ENCODE measurements around the gene ARHGAP44.

Gene ARHGAP44

DNA sequence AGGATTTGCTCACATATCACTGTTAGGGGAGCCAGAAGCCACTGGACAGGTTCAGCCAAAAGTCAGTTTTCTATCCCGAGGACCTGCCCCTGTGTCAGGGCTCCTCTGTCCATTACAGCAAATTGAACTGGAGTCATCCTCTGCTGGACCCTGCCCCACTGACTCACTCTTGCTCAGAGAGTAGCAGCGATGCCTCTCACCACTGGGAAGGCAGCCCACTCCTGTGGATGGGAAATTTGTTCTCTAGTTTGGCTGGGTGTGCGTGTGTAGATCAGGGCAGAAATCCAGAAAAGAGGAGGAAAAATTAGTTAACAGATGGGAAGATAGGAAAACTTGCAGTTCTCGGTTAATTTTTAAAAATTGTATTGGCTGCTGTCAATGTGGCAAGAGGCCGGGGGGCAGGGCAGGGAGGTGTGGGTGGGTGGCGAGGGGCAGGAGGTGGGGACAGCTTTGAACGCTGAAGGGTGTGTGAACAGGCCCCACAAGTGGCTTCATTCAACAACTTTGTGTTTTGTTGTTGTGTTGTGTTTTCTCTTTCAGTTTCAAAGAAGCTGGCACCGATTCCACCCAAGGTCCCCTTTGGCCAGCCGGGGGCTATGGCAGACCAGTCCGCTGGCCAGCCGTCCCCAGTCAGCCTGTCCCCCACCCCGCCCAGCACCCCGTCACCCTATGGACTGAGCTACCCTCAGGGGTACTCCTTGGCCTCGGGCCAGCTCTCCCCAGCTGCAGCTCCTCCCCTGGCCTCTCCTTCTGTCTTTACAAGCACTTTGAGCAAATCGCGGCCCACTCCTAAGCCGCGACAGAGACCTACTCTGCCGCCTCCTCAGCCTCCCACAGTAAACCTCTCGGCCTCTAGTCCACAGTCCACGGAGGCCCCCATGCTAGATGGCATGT is 194.9 kb downstream of the ARHGAP44 start:
- Histone ChIP-seq H3K27me3 (ENCODE audit: low read depth, low read length) (no peaks in the 10 kb centered on the region), H3K9me3 (ENCODE audit: control insufficient read depth in 1 of 2, low read length in 2 of 2) (no peaks in the 10 kb centered on the region), H3K4me1 (ENCODE audit: control insufficient read depth in 1 of 2, insufficient read depth in 2 of 2, low read length in 2 of 2) (peaks cover 3 to 18% of the 10 kb centered on the region in 2 donors), H3K36me3 (ENCODE audit: control insufficient read depth in 1 of 2, insufficient read depth in 2 of 2, low read length in 2 of 2) (no peaks in the 10 kb centered on the region), H3K4me3 (ENCODE audit: low read depth in 1 of 2, low read length in 2 of 2) (peak overlapping the region; percentile 7), H3K27ac (ENCODE audit: low read length) (peak overlapping the region; percentile 39)

DNA sequence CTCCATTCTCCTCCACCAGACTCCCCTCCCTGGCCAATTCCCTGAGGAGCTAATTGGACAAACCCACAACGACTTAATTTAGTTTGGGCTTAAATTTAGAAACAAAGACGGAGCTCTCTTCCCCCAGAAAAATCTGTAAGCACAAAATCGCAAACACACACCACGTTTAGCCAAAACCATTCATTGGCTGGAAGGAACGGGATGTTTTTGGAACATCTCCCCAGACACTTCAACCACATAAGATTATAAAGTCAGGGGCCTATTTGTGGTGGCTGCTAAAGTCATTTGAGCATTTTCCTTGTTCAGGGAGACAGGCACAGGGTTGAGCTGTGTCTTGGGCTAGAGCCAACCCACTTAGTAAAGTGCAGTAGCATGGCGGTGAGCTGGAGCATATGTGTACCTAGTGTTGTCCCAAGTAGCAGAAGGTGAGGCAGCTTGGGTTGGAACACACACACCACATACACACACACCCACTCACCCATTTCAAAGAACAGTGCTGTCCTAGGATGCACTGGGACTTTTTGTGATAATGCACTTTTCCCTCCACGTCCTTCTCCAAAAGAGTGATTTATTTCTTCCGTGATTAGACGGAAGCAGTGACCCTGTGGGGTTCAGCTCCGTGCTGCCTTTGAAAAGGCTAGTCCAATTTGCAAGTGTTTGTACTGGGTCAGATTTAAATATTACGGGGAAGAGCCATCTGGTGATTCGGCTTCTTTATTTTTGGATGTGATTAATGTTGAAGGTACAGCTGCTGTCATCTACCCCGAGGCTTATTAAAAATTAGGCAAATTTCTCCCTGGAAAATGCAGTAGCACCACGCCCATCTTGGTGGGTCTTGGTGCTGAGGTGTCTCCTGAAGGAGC is 196.4 kb downstream of the ARHGAP44 start:
- no peak overlapping the region for H3K27ac ChIP-seq (ENCODE audit: low read length)
- no peak overlapping the region for H3K4me3 ChIP-seq (ENCODE audit: low read depth in 1 of 2, low read length in 2 of 2)
- peaks cover 0 to 8% of the 10 kb centered on the region in 2 donors for H3K36me3 ChIP-seq (ENCODE audit: control insufficient read depth in 1 of 2, insufficient read depth in 2 of 2, low read length in 2 of 2)
- H3K9me3 ChIP-seq (ENCODE audit: control insufficient read depth in 1 of 2, low read length in 2 of 2), result no peaks in the 10 kb centered on the region
- no peaks in the 10 kb centered on the region for H3K27me3 ChIP-seq (ENCODE audit: low read depth, low read length)
- H3K4me1 ChIP-seq (ENCODE audit: control insufficient read depth in 1 of 2, insufficient read depth in 2 of 2, low read length in 2 of 2), result peaks cover 3 to 18% of the 10 kb centered on the region in 2 donors

DNA sequence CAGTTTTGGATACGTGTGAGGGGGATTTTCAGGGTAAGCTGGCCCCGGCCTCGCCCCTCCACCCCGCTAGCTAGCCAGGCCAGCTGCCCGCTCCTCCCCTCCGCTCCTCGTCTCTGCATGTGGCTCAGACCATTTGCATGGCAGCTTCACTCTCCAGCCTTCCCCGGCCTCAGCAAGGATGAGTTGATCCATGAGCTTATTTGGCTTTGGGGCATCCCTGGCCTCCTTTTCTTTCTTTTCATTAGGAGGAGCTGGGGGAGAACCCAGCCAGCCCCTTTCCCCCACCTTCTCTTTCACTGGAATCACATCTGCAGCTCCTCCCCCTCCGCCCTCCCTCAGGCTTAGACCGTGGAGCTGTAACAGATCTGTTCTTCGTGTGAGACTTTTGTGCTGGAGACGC is 197.8 kb downstream of the ARHGAP44 start:
- Histone ChIP-seq H3K4me1 (ENCODE audit: control insufficient read depth in 1 of 2, insufficient read depth in 2 of 2, low read length in 2 of 2) (peaks cover 3 to 18% of the 10 kb centered on the region in 2 donors), H3K4me3 (ENCODE audit: low read depth in 1 of 2, low read length in 2 of 2) (no peak overlapping the region), H3K27me3 (ENCODE audit: low read depth, low read length) (no peaks in the 10 kb centered on the region), H3K36me3 (ENCODE audit: control insufficient read depth in 1 of 2, insufficient read depth in 2 of 2, low read length in 2 of 2) (peaks cover 9 to 20% of the 10 kb centered on the region in 2 donors), H3K9me3 (ENCODE audit: control insufficient read depth in 1 of 2, low read length in 2 of 2) (no peaks in the 10 kb centered on the region), H3K27ac (ENCODE audit: low read length) (no peak overlapping the region)

DNA sequence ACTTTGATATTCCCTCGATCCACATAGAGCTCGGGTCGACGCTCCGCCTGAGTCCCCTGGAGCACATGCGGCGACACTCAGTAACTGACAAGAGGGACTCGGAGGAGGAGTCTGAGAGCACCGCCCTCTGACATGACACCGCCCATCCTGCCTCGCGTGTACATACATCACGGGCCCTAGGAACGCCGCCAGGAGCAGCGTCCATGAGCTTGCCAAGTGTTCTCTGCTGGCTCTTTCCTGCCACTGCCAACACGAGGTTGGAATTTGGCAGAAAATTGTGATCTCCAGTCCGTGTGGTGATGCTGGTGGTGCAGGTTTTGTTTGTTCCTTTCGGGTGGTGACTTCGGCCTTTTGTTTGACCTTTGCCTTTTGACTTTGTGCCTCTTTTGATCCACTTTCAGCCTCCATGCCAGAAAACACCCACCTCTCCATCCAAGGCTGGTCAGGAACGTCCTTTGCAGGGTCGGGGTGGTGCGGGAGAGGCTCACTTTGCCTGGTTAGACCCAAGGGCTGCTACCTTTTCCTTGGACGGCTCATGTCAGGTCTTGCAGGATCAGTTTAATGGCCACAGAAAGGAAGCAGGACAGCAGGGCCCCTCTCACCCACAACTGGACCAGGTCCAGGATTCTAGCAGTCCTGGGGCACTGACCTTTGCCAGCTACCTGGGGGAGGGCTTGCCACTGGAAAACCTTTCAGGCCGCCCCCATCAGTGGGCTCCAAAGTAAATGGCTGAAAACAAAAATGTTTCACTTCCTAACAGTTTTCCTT is 200.9 kb downstream of the ARHGAP44 start:
- H3K27ac ChIP-seq (ENCODE audit: low read length), result no peak overlapping the region
- no peaks in the 10 kb centered on the region for H3K27me3 ChIP-seq (ENCODE audit: low read depth, low read length)
- peaks cover 40 to 51% of the 10 kb centered on the region in 2 donors for H3K36me3 ChIP-seq (ENCODE audit: control insufficient read depth in 1 of 2, insufficient read depth in 2 of 2, low read length in 2 of 2)
- H3K9me3 ChIP-seq (ENCODE audit: control insufficient read depth in 1 of 2, low read length in 2 of 2), result no peaks in the 10 kb centered on the region
- H3K4me1 ChIP-seq (ENCODE audit: control insufficient read depth in 1 of 2, insufficient read depth in 2 of 2, low read length in 2 of 2), result peaks cover 0 to 9% of the 10 kb centered on the region in 2 donors
- no peak overlapping the region for H3K4me3 ChIP-seq (ENCODE audit: low read depth in 1 of 2, low read length in 2 of 2)

DNA sequence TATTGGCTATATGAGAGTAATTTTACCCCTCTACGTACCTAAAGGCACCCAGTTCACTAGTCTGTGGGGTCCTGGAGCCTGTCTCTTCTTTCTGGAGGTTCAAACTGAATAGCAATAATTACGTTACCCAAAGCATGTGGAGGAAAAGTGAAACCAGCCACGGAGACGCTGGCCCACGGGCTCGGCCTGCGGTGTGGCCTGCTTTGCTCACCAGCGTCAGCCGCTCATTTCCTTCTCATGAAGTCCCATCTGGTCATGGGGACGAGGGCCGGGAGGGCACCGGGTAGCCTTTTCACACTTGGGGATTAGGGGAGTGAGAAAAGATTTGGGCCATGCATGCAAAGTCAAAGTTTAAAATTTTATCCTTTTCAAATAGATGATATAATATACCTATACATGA is 201.6 kb downstream of the ARHGAP44 start:
- Histone ChIP-seq H3K36me3 (ENCODE audit: control insufficient read depth in 1 of 2, insufficient read depth in 2 of 2, low read length in 2 of 2) (peaks cover 47 to 58% of the 10 kb centered on the region in 2 donors), H3K4me1 (ENCODE audit: control insufficient read depth in 1 of 2, insufficient read depth in 2 of 2, low read length in 2 of 2) (peaks cover 0 to 3% of the 10 kb centered on the region in 2 donors), H3K9me3 (ENCODE audit: control insufficient read depth in 1 of 2, low read length in 2 of 2) (no peaks in the 10 kb centered on the region), H3K27ac (ENCODE audit: low read length) (no peak overlapping the region), H3K27me3 (ENCODE audit: low read depth, low read length) (no peaks in the 10 kb centered on the region), H3K4me3 (ENCODE audit: low read depth in 1 of 2, low read length in 2 of 2) (no peak overlapping the region)

DNA sequence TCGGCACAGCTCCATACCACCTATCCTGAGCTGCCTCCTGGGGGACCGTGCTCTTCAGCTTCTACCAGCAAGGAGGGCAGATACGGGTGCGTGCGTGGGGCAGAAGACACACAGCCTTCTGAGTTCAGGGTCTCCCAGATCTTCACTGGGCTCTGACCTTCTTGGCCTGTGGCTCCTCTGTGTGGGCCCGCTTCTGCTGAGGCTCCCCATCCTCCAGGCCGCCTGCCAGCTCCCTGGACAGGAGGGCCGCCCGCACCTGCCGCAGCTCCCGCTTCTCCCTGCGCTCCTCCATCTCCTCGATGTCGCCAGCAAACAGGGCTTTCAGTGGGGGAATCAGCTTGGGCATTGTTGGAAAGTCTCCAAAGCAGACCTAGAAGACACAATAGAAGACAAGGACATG is 203.4 kb downstream of the ARHGAP44 start:
- no peak overlapping the region for H3K4me3 ChIP-seq (ENCODE audit: low read depth in 1 of 2, low read length in 2 of 2)
- no peaks in the 10 kb centered on the region for H3K4me1 ChIP-seq (ENCODE audit: control insufficient read depth in 1 of 2, insufficient read depth in 2 of 2, low read length in 2 of 2)
- H3K36me3 ChIP-seq (ENCODE audit: control insufficient read depth in 1 of 2, insufficient read depth in 2 of 2, low read length in 2 of 2), result peaks cover 60 to 76% of the 10 kb centered on the region in 2 donors
- no peaks in the 10 kb centered on the region for H3K27me3 ChIP-seq (ENCODE audit: low read depth, low read length)
- H3K27ac ChIP-seq (ENCODE audit: low read length), result no peak overlapping the region
- H3K9me3 ChIP-seq (ENCODE audit: control insufficient read depth in 1 of 2, low read length in 2 of 2), result no peaks in the 10 kb centered on the region

DNA sequence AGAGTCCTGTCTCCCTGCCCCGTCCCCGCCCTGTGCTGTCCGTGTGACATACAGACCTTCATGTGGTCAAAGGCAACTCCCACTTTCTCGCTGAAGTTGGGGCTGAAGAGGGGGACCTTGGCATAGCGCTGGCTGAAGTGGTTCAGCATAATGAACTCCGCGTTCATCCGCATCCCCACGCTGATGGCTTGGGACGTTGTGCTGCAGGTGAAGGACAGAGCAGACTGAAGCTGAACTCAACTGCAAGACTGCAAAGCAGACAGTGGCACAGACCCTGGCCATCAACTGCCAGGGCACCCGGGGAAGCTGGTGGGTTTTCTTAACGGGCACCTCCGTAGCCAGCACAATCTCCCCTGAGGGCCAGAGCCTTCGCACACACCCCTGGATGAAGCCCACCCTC is 204.3 kb downstream of the ARHGAP44 start:
- Histone ChIP-seq H3K4me3 (ENCODE audit: low read depth in 1 of 2, low read length in 2 of 2) (no peak overlapping the region), H3K36me3 (ENCODE audit: control insufficient read depth in 1 of 2, insufficient read depth in 2 of 2, low read length in 2 of 2) (peaks cover 70 to 85% of the 10 kb centered on the region in 2 donors), H3K9me3 (ENCODE audit: control insufficient read depth in 1 of 2, low read length in 2 of 2) (no peaks in the 10 kb centered on the region), H3K27me3 (ENCODE audit: low read depth, low read length) (no peaks in the 10 kb centered on the region), H3K27ac (ENCODE audit: low read length) (no peak overlapping the region), H3K4me1 (ENCODE audit: control insufficient read depth in 1 of 2, insufficient read depth in 2 of 2, low read length in 2 of 2) (no peaks in the 10 kb centered on the region)

DNA sequence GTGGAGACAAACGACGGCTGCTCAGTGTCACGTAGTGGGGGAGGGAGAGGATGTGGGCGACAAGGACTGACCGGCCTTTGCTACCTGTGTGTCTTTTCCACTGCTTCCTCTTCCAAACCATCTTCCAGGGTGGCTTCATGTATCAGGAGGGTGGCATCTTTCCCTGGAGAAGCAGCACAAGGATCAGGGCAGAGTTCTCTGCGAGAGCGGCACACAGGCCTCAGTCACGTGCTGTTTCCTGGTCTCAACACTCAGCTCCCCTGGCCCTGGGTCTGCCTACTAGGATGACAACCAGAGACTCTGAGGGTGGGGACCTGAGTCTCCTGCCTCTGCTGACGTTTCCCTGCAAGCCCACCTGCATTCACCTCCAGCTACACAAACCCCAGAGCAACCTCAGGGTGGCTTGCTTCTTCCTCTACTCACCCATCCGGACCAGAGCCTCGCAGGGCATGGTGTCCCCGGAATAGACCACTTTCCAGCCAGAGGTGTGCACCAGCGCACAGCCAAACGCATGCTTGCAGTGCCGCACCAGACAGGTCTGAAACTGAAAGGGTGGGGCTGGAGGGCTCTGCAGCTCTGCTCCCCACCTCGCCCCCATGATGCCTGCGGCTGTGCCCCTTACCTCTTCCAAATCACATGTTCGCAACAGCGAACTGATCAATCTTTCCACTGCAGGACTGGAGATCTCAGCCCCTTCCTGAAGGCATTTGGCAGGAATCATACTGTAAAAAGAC is 205.2 kb downstream of the ARHGAP44 start:
- Histone ChIP-seq H3K27me3 (ENCODE audit: low read depth, low read length) (no peaks in the 10 kb centered on the region), H3K36me3 (ENCODE audit: control insufficient read depth in 1 of 2, insufficient read depth in 2 of 2, low read length in 2 of 2) (peaks cover 78 to 94% of the 10 kb centered on the region in 2 donors), H3K4me1 (ENCODE audit: control insufficient read depth in 1 of 2, insufficient read depth in 2 of 2, low read length in 2 of 2) (no peaks in the 10 kb centered on the region), H3K27ac (ENCODE audit: low read length) (no peak overlapping the region), H3K9me3 (ENCODE audit: control insufficient read depth in 1 of 2, low read length in 2 of 2) (no peaks in the 10 kb centered on the region), H3K4me3 (ENCODE audit: low read depth in 1 of 2, low read length in 2 of 2) (no peak overlapping the region)

DNA sequence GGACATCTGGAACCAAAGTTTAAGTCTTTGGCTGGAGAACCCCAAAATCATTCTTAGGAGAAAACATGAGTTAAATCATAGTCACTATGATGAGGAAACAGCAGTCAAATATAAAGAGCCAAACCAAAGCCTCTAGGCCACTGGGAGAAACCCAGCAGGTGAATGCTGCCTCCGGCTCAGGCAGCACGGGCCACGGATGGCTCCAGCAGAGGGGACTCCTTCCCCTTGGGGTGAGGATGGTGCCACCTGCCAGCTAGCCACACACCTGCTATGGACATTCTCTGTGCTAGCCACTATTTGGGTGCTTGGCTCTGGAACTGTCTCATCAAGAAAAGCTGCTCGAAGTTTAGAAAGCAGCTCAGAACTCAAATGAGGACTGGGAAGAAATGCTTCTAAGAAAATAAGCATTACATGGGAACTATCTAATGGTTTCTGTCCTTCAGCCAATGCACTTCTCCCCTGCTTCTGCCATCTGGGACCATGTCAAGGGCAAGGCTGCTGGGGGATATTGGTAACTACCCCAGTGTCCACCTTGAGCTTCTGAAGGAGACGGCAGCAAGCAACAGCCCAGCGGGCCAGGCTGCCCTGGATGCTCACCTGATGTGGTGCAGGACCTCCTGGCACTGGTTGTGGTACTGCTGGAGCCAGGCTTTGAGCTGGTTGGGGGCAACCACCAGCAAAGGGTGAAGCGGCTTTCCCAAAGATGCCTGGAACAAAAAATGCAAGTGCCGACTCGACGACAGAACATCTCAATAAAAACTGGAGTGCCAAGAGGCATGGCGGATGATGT is 206.0 kb downstream of the ARHGAP44 start:
- Histone ChIP-seq H3K27me3 (ENCODE audit: low read depth, low read length) (no peaks in the 10 kb centered on the region), H3K4me1 (ENCODE audit: control insufficient read depth in 1 of 2, insufficient read depth in 2 of 2, low read length in 2 of 2) (no peaks in the 10 kb centered on the region), H3K9me3 (ENCODE audit: control insufficient read depth in 1 of 2, low read length in 2 of 2) (no peaks in the 10 kb centered on the region), H3K4me3 (ENCODE audit: low read depth in 1 of 2, low read length in 2 of 2) (no peak overlapping the region), H3K36me3 (ENCODE audit: control insufficient read depth in 1 of 2, insufficient read depth in 2 of 2, low read length in 2 of 2) (peaks cover 82 to 98% of the 10 kb centered on the region in 2 donors), H3K27ac (ENCODE audit: low read length) (no peak overlapping the region)

DNA sequence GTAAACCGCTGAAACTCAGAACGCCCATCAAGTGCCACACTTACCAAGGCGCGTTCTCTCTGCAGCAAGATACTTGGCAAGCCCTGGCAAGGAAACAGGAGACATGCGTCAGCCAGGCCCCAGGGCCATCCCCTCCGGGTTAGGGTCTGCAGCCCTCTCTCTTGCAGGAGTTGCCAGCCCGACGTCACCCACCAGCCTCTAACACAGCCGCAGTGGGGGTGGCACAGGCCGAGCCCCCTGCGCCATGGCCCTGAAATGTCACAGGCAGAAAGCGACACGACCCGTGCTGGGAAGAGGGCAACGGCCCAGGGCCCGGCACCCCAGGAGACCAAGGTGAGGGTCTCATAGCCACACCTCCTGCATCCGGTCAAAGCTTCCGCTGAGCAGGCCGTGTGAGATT is 206.6 kb downstream of the ARHGAP44 start:
- no peaks in the 10 kb centered on the region for H3K4me1 ChIP-seq (ENCODE audit: control insufficient read depth in 1 of 2, insufficient read depth in 2 of 2, low read length in 2 of 2)
- H3K27me3 ChIP-seq (ENCODE audit: low read depth, low read length), result no peaks in the 10 kb centered on the region
- no peaks in the 10 kb centered on the region for H3K9me3 ChIP-seq (ENCODE audit: control insufficient read depth in 1 of 2, low read length in 2 of 2)
- no peak overlapping the region for H3K27ac ChIP-seq (ENCODE audit: low read length)
- H3K4me3 ChIP-seq (ENCODE audit: low read depth in 1 of 2, low read length in 2 of 2), result no peak overlapping the region
- peaks cover 88 to 98% of the 10 kb centered on the region in 2 donors for H3K36me3 ChIP-seq (ENCODE audit: control insufficient read depth in 1 of 2, insufficient read depth in 2 of 2, low read length in 2 of 2)
